ENCODE results near the gene ADAMTS3.

GRCh38 chr4:72340803-72341431 lies 228.1 kb downstream of the ADAMTS3 start:
- TF ChIP-seq ZNF331 (CRISPR knock-in tag; IDR thresholded peaks at IDR 0.05; ENCODE audit: low read depth) (no peak), CTCF (conservative IDR thresholded peaks at IDR 0.05; ENCODE audit: low read depth in 2 of 2) (peak in 1 of 2 experiments; percentile 28; a peak in 1 of 4 replicates), POLR2AphosphoS5 (IDR thresholded peaks at IDR 0.05; ENCODE audit: low read depth) (no peak), EZH2 (IDR thresholded peaks at IDR 0.05; ENCODE audit: low read depth, unreplicated experiment) (no peak), EZH2phosphoT487 (IDR thresholded peaks at IDR 0.05; ENCODE audit: unreplicated experiment) (no peak), ZNF114 (CRISPR knock-in tag; IDR thresholded peaks at IDR 0.05) (no peak), REST (IDR thresholded peaks at IDR 0.05; ENCODE audit: unreplicated experiment) (no peak)
